Activated naive CD4-positive, alpha-beta T cell treated with Interleukin-2 at 50 U/mL for 16 hours (primary cell): ENCODE results near the gene DGKZ.

Experiments
- DNase-seq: peaks from one replicate; pipeline ENCODE4 v3.0.0-alpha.2; 2020

DGKZ gene

GRCh38 chr11:46397526-46397925, 50.3 kb downstream of the DGKZ start:
- DNase-seq, result no peak

GRCh38 chr11:46402957-46403902, 56.0 kb downstream of the DGKZ start:
- DNase-seq, result no peak

GRCh38 chr11:46404476-46405017, 57.3 kb downstream of the DGKZ start:
- no peak for DNase-seq

GRCh38 chr11:46407635-46408034, 60.4 kb downstream of the DGKZ start:
- DNase-seq, result no peak

- DNase-seq, result no peak
These were observed 61.2 kb downstream of the DGKZ start for GRCh38 chr11:46408407-46408986.

- DNase-seq, result no peak
These were observed 62.8 kb downstream of the DGKZ start for GRCh38 chr11:46410021-46410420.

- DNase-seq, result no peak
These were observed 66.7 kb downstream of the DGKZ start for GRCh38 chr11:46413760-46414465.

- DNase-seq, result no peak
These were observed 67.2 kb downstream of the DGKZ start for GRCh38 chr11:46414466-46414796.

- no peak for DNase-seq
These were observed 67.6 kb downstream of the DGKZ start for GRCh38 chr11:46414879-46415278.

GRCh38 chr11:46417711-46418110, 70.4 kb downstream of the DGKZ start:
- DNase-seq, result no peak

- DNase-seq, result no peak
These were observed 71.5 kb downstream of the DGKZ start for GRCh38 chr11:46418751-46419150.

- DNase-seq, result no peak
These were observed 73.2 kb downstream of the DGKZ start for GRCh38 chr11:46420513-46420912.

GRCh38 chr11:46421257-46421880, 74.1 kb downstream of the DGKZ start:
- DNase-seq, result no peak

GRCh38 chr11:46422588-46422987, 75.3 kb downstream of the DGKZ start:
- DNase-seq, result no peak

- no peak for DNase-seq
These were observed 79.1 kb downstream of the DGKZ start for GRCh38 chr11:46426233-46426991.

- DNase-seq, result no peak
These were observed 80.1 kb downstream of the DGKZ start for GRCh38 chr11:46427364-46427763.

GRCh38 chr11:46429717-46430116, 82.5 kb downstream of the DGKZ start:
- DNase-seq, result no peak
